Subcutaneous abdominal adipose tissue (tissue), 5 donors: ENCODE data around the gene TRAP1.

Source experiments
- H3K27ac ChIP-seq: one replicate; pipeline ENCODE4 v1.7.0; 2013; ENCODE audit warnings: low read depth, mild to moderate bottlenecking, inconsistent platforms, low read length, moderate library complexity
- H3K27me3 ChIP-seq, 5 donors: one replicate each; pipeline ENCODE4 v1.7.0; 2013; ENCODE audit warnings: low read length in 5 of 5, inconsistent platforms in 1 of 5; ENCODE audit not compliant: control insufficient read depth in 5 of 5, insufficient read depth in 4 of 5
- H3K36me3 ChIP-seq, 5 donors: one replicate each; pipeline ENCODE4 v1.7.0; 2013; ENCODE audit warnings: low read length in 5 of 5; ENCODE audit not compliant: control insufficient read depth in 5 of 5, insufficient read depth in 5 of 5
- H3K4me1 ChIP-seq, 5 donors: one replicate each; pipeline ENCODE4 v1.7.0; 2013; ENCODE audit warnings: low read length in 5 of 5, mild to moderate bottlenecking in 3 of 5, moderate library complexity in 1 of 5; ENCODE audit not compliant: control insufficient read depth in 5 of 5, insufficient read depth in 5 of 5
- H3K4me3 ChIP-seq, 5 donors: one replicate each; pipeline ENCODE4 v1.7.0; 2013; ENCODE audit warnings: low read length in 5 of 5, low read depth in 1 of 5
- H3K9ac ChIP-seq, 5 donors: one replicate each; pipeline ENCODE4 v1.7.0; 2013; ENCODE audit warnings: low read length in 5 of 5, mild to moderate bottlenecking in 4 of 5, moderate library complexity in 3 of 5
- H3K9me3 ChIP-seq, 5 donors: one replicate each; pipeline ENCODE4 v1.7.0; 2013; ENCODE audit warnings: low read length in 5 of 5; ENCODE audit not compliant: control insufficient read depth in 5 of 5
- donor health status: healthy.
- donor health status: healthy.
- donor health status: healthy.
- donor health status: healthy.
- donor health status: healthy.

The TRAP1 gene

GRCh38 chr16:3738541-3738940 is 21.2 kb upstream of the TRAP1 start:
- no peak overlapping the region for H3K27ac ChIP-seq
- H3K4me3 ChIP-seq: no peak overlapping the region
- no peaks in the 10 kb centered on the region for H3K27me3 ChIP-seq
- H3K9me3 ChIP-seq: no peaks in the 10 kb centered on the region
- H3K4me1 ChIP-seq: peaks cover 0 to 9% (median 7%) of the 10 kb centered on the region in 5 donors
- peaks cover 5 to 95% (median 87%) of the 10 kb centered on the region in 5 donors for H3K36me3 ChIP-seq
- no peak overlapping the region for H3K9ac ChIP-seq

DNA sequence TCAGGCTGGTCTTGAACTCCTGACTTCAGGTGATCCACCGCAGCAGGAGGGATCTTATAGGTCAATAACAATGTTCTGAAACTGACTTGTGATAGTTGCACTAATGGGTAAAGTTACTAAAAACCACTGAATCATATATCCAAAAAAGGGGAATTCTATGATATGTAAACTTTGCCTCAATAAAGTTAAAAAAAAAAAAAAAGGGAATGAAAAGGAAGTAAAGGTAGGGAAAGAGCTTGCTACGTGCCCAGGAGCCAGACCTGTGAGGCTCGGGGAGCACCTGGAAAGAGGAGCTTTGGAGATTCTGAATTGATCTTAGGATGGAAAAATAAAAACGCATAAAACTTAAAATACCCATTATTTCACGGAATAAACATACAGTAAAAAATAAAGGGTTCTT is 20.8 kb upstream of the TRAP1 start:
- H3K4me3 ChIP-seq: no peak overlapping the region
- H3K9ac ChIP-seq: no peak overlapping the region
- peaks cover 5 to 95% (median 86%) of the 10 kb centered on the region in 5 donors for H3K36me3 ChIP-seq
- peaks cover 0 to 5% (median 3%) of the 10 kb centered on the region in 5 donors for H3K4me1 ChIP-seq
- H3K27ac ChIP-seq: no peak overlapping the region
- no peaks in the 10 kb centered on the region for H3K27me3 ChIP-seq
- H3K9me3 ChIP-seq: no peaks in the 10 kb centered on the region

DNA sequence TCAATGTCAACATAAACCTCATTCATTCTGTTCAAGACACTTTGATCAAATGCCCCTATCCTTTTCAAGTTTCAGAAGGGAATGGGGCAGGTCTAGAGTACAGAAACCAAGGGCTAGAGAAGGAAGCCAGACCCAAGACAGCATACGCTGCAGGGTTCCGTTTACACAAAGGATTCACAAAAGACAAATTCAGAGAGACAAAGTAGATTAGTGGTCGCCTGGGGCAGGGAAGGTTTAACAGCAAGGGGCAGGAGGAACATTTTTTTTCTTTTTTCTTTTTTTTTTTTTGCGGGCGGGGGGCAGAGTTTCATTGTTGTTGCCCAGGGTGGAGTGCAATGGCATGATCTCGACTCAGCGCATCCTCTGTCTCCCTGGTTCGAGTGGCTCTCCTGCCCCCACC is 19.9 kb upstream of the TRAP1 start:
- Histone ChIP-seq H3K9me3 (no peaks in the 10 kb centered on the region), H3K36me3 (peaks cover under 1 to 94% (median 85%) of the 10 kb centered on the region in 5 donors)

DNA sequence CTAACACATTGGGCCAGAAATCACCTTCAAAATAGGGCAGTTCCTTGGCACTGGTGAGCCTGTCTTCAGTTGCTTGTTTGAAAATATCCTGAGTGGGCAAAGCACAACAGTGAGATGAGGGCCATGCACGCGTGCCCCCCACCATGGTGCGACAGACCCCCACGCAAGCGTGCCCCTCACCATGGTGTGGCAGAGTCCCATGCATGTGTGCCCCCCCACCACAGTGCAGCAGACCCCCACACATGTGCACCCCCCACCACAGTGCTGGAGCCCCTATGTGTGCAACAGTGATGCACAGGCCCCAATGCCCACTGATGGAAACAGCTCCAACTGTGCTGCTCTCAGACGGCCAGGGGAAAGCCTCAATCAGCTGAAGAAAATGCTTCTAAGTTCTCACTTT is 18.8 kb upstream of the TRAP1 start:
- Histone ChIP-seq H3K4me1 (no peaks in the 10 kb centered on the region), H3K36me3 (peaks cover 0 to 95% (median 86%) of the 10 kb centered on the region in 5 donors), H3K27me3 (no peaks in the 10 kb centered on the region), H3K4me3 (no peak overlapping the region), H3K27ac (no peak overlapping the region), H3K9me3 (no peaks in the 10 kb centered on the region), H3K9ac (no peak overlapping the region)

More for the DNA sequence above, 19.9 kb upstream of the TRAP1 start:
- H3K9ac ChIP-seq: no peak overlapping the region
- H3K4me1 ChIP-seq: no peaks in the 10 kb centered on the region
- no peak overlapping the region for H3K27ac ChIP-seq
- no peak overlapping the region for H3K4me3 ChIP-seq
- H3K27me3 ChIP-seq: no peaks in the 10 kb centered on the region

GRCh38 chr16:3735541-3735940 is 18.2 kb upstream of the TRAP1 start:
- peaks cover 0 to 95% (median 86%) of the 10 kb centered on the region in 5 donors for H3K36me3 ChIP-seq
- H3K27ac ChIP-seq: no peak overlapping the region
- no peaks in the 10 kb centered on the region for H3K4me1 ChIP-seq
- no peak overlapping the region for H3K9ac ChIP-seq
- no peaks in the 10 kb centered on the region for H3K9me3 ChIP-seq
- H3K4me3 ChIP-seq: no peak overlapping the region
- no peaks in the 10 kb centered on the region for H3K27me3 ChIP-seq

- H3K27me3 ChIP-seq: no peaks in the 10 kb centered on the region
- H3K36me3 ChIP-seq: peaks cover 0 to 95% (median 87%) of the 10 kb centered on the region in 5 donors
- H3K4me3 ChIP-seq: no peak overlapping the region
- H3K27ac ChIP-seq: no peak overlapping the region
- no peaks in the 10 kb centered on the region for H3K9me3 ChIP-seq
- H3K4me1 ChIP-seq: no peaks in the 10 kb centered on the region
- no peak overlapping the region for H3K9ac ChIP-seq
Measured at GRCh38 chr16:3734758-3735221, 17.5 kb upstream of the TRAP1 start.

- H3K36me3 ChIP-seq: peaks cover 0 to 95% (median 87%) of the 10 kb centered on the region in 5 donors
- no peaks in the 10 kb centered on the region for H3K27me3 ChIP-seq
- H3K4me1 ChIP-seq: no peaks in the 10 kb centered on the region
- no peak overlapping the region for H3K9ac ChIP-seq
- no peak overlapping the region for H3K4me3 ChIP-seq
- H3K27ac ChIP-seq: no peak overlapping the region
- H3K9me3 ChIP-seq: no peaks in the 10 kb centered on the region
Measured at GRCh38 chr16:3734084-3734757, 16.9 kb upstream of the TRAP1 start.

DNA sequence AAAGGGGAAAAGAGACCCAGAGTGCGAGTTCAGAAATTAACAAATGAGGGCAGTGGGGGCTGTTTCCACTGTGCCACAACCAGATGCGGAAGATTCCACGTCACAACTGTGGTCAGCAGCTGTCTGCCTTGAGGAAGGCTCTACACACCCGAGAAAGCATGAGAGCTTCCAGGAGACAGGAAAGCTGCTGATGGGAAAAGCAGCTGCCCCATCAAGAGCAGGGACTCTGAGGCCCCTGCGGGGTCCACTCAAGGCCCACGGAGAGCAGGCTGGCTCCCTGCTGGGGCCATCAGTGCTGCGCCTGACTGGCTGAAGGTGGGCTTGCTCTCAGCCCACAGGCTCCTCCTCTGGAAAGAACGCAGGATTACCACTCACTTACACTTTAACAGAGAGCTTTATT is 14.8 kb upstream of the TRAP1 start:
- Histone ChIP-seq H3K4me3 (no peak overlapping the region), H3K9me3 (no peaks in the 10 kb centered on the region), H3K4me1 (no peaks in the 10 kb centered on the region), H3K27ac (no peak overlapping the region), H3K36me3 (peaks cover 0 to 93% (median 89%) of the 10 kb centered on the region in 5 donors), H3K9ac (no peak overlapping the region), H3K27me3 (no peaks in the 10 kb centered on the region)

DNA sequence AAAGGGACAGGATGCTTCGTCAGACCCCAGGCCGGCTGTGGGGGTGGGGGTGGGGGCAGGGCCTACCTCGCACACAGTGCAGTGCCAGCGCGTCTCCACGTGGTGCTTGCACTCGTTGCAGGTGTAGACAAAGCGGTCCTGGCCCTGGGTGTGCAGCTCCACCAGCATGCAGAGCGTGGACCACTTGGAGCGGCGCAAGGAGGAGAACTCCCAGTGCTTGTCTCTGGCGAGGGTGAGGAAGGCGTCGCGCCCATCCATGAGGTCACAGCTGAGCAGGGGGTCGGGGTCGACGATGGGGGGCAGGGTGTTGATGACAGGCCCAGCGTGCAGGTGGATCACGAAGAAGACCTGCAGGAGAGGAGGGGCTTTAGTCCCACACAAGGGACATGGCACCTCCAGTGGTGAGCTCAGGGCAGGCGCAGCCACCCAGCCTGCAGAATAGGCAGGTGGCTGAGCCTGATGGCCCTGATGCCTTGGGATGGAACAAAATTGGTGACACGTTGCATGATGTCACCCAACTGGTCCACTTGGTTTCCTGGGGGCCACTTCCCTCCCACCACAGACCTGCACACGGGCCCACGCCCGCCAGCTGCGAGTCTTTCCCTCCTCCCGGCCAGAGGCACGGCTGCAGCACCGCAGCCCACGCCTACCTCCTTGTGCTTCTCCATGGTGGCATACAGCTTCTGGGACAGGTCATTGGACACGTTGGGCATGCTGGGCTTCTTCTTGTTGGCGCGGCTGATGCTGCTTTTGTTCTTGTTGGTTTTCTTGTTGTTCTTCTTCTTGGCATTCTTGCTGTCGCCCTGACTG is 14.0 kb upstream of the TRAP1 start:
- no peaks in the 10 kb centered on the region for H3K4me1 ChIP-seq
- H3K4me3 ChIP-seq: no peak overlapping the region
- peaks cover 3 to 91% (median 84%) of the 10 kb centered on the region in 5 donors for H3K36me3 ChIP-seq
- H3K9me3 ChIP-seq: no peaks in the 10 kb centered on the region
- H3K27ac ChIP-seq: no peak overlapping the region
- no peak overlapping the region for H3K9ac ChIP-seq
- no peaks in the 10 kb centered on the region for H3K27me3 ChIP-seq
